Measurements from ENCODE around the gene AAGAB.

The AAGAB gene

DNA sequence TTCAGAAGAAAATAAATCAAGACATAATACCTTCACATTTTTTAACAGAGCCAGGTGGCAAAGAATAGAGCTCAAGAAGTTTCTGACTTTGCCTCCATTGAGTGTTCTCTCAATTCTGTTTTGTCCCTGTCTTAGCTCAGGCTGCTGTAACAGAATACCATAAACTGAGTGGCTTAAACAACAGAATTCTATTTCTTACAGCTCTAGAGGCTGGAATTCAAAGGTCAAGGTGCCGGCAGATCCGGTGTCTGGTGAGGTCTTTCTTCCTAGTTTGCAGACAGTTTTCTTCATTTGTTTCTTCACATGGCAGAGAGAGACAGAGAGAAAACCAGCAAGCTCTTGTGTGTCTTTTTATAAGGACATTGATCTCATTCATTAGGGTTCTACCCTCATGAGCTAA is 25.8 kb upstream of the AAGAB start:
- Histone ChIP-seq H3K4me3 (ENCODE audit: low read depth, low read length) (no peak overlapping the region), H3K9me3 (ENCODE audit: control insufficient read depth, insufficient read depth, low read depth, low read length) (no peaks in the 10 kb centered on the region), H3K36me3 (ENCODE audit: control insufficient read depth in 2 of 2, insufficient read depth in 1 of 2, low read length in 2 of 2) (no peaks in the 10 kb centered on the region), H3K4me1 (ENCODE audit: control insufficient read depth, insufficient read depth, low read length) (no peaks in the 10 kb centered on the region), H3K27ac (ENCODE audit: extremely low read depth, low read depth, low read length) (no peak overlapping the region)
- TF ChIP-seq MEIS1 (CRISPR knock-in tag; IDR thresholded peaks at IDR 0.05; ENCODE audit: borderline replicate concordance) (no peak), ZNF48 (tag by site-specific recombination; IDR thresholded peaks at IDR 0.05) (no peak)
- TF ChIP-seq, protein P1, sequence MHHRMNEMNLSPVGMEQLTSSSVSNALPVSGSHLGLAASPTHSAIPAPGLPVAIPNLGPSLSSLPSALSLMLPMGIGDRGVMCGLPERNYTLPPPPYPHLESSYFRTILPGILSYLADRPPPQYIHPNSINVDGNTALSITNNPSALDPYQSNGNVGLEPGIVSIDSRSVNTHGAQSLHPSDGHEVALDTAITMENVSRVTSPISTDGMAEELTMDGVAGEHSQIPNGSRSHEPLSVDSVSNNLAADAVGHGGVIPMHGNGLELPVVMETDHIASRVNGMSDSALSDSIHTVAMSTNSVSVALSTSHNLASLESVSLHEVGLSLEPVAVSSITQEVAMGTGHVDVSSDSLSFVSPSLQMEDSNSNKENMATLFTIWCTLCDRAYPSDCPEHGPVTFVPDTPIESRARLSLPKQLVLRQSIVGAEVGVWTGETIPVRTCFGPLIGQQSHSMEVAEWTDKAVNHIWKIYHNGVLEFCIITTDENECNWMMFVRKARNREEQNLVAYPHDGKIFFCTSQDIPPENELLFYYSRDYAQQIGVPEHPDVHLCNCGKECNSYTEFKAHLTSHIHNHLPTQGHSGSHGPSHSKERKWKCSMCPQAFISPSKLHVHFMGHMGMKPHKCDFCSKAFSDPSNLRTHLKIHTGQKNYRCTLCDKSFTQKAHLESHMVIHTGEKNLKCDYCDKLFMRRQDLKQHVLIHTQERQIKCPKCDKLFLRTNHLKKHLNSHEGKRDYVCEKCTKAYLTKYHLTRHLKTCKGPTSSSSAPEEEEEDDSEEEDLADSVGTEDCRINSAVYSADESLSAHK (tag by site-specific recombination; IDR thresholded peaks at IDR 0.05) = no peak
- ChIA-PET POLR2A (interaction anchor here (0.7 kb wide), 1 partner anchor 8 kb away, joined by 3 read pairs; no protein-coding TSS in a partner anchor), CTCF (interaction anchor here (1.5 kb wide), 2 partner anchors 153 to 334 kb away, joined by 3 read pairs; no protein-coding TSS in a partner anchor)

DNA sequence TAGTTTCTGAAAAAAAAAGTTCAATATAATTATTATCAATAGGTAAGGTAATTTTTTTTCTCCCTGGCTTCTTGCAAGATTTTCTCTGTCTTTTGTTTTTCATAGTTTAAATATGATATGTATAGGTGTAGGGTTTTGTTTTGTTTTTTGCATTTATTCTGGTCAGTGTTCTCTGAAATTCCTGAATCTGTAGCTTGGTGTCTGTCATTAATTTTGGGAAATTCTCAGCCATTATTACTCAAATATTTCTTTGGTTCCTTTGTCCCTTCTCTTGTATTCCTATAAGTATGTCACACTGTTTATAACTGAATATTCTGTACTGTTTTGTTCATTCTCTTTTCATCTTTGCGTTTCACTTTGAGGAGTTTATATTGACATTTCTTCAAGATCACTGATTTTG is 22.2 kb upstream of the AAGAB start:
- TF ChIP-seq ZNF521 (tag by site-specific recombination; IDR thresholded peaks at IDR 0.05) = no peak
- TF ChIP-seq, protein P2, sequence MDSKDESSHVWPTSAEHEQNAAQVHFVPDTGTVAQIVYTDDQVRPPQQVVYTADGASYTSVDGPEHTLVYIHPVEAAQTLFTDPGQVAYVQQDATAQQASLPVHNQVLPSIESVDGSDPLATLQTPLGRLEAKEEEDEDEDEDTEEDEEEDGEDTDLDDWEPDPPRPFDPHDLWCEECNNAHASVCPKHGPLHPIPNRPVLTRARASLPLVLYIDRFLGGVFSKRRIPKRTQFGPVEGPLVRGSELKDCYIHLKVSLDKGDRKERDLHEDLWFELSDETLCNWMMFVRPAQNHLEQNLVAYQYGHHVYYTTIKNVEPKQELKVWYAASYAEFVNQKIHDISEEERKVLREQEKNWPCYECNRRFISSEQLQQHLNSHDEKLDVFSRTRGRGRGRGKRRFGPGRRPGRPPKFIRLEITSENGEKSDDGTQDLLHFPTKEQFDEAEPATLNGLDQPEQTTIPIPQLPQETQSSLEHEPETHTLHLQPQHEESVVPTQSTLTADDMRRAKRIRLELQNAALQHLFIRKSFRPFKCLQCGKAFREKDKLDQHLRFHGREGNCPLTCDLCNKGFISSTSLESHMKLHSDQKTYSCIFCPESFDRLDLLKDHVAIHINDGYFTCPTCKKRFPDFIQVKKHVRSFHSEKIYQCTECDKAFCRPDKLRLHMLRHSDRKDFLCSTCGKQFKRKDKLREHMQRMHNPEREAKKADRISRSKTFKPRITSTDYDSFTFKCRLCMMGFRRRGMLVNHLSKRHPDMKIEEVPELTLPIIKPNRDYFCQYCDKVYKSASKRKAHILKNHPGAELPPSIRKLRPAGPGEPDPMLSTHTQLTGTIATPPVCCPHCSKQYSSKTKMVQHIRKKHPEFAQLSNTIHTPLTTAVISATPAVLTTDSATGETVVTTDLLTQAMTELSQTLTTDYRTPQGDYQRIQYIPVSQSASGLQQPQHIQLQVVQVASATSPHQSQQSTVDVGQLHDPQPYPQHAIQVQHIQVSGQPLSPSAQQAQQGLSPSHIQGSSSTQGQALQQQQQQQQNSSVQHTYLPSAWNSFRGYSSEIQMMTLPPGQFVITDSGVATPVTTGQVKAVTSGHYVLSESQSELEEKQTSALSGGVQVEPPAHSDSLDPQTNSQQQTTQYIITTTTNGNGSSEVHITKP (tag by site-specific recombination; IDR thresholded peaks at IDR 0.05) = no peak
- TF ChIP-seq, protein P3, sequence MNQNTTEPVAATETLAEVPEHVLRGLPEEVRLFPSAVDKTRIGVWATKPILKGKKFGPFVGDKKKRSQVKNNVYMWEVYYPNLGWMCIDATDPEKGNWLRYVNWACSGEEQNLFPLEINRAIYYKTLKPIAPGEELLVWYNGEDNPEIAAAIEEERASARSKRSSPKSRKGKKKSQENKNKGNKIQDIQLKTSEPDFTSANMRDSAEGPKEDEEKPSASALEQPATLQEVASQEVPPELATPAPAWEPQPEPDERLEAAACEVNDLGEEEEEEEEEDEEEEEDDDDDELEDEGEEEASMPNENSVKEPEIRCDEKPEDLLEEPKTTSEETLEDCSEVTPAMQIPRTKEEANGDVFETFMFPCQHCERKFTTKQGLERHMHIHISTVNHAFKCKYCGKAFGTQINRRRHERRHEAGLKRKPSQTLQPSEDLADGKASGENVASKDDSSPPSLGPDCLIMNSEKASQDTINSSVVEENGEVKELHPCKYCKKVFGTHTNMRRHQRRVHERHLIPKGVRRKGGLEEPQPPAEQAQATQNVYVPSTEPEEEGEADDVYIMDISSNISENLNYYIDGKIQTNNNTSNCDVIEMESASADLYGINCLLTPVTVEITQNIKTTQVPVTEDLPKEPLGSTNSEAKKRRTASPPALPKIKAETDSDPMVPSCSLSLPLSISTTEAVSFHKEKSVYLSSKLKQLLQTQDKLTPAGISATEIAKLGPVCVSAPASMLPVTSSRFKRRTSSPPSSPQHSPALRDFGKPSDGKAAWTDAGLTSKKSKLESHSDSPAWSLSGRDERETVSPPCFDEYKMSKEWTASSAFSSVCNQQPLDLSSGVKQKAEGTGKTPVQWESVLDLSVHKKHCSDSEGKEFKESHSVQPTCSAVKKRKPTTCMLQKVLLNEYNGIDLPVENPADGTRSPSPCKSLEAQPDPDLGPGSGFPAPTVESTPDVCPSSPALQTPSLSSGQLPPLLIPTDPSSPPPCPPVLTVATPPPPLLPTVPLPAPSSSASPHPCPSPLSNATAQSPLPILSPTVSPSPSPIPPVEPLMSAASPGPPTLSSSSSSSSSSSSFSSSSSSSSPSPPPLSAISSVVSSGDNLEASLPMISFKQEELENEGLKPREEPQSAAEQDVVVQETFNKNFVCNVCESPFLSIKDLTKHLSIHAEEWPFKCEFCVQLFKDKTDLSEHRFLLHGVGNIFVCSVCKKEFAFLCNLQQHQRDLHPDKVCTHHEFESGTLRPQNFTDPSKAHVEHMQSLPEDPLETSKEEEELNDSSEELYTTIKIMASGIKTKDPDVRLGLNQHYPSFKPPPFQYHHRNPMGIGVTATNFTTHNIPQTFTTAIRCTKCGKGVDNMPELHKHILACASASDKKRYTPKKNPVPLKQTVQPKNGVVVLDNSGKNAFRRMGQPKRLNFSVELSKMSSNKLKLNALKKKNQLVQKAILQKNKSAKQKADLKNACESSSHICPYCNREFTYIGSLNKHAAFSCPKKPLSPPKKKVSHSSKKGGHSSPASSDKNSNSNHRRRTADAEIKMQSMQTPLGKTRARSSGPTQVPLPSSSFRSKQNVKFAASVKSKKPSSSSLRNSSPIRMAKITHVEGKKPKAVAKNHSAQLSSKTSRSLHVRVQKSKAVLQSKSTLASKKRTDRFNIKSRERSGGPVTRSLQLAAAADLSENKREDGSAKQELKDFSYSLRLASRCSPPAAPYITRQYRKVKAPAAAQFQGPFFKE (tag by site-specific recombination; IDR thresholded peaks at IDR 0.05; ENCODE audit: borderline replicate concordance) = no peak
- TF ChIP-seq ZNF558 (tag by site-specific recombination; IDR thresholded peaks at IDR 0.05) = peak; percentile 96
- ChIA-PET CTCF (interaction anchor here (0.6 kb wide), 1 partner anchor 79 kb away, joined by 3 read pairs; no protein-coding TSS in a partner anchor), POLR2A (no interaction called here)
- Histone ChIP-seq H3K4me3 (ENCODE audit: low read depth, low read length) (no peak overlapping the region), H3K9me3 (ENCODE audit: control insufficient read depth, insufficient read depth, low read depth, low read length) (no peaks in the 10 kb centered on the region), H3K4me1 (ENCODE audit: control insufficient read depth, insufficient read depth, low read length) (no peaks in the 10 kb centered on the region), H3K36me3 (ENCODE audit: control insufficient read depth in 2 of 2, insufficient read depth in 1 of 2, low read length in 2 of 2) (no peaks in the 10 kb centered on the region), H3K27ac (ENCODE audit: extremely low read depth, low read depth, low read length) (no peak overlapping the region)

DNA sequence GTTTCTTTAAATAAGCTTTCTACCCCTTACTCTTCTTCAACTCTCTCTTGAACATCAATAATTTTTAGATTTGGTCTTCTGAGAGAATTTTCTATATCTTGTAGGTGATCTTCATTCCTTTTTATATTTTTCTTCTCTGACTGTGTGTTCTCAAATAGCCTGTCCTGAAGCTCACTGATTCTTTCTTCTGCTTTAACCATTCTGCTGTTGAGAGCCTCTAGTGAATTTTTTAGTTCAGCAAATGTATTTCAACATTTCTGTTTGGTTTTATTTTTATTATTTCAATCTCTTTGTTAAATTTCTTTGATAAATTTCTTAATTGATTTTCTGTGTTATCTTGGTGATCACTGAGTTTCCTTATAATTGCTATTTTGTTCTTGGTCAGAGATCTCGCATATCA is 19.8 kb upstream of the AAGAB start:
- no peaks in the 10 kb centered on the region for H3K9me3 ChIP-seq (ENCODE audit: control insufficient read depth, insufficient read depth, low read depth, low read length)
- no peak overlapping the region for H3K4me3 ChIP-seq (ENCODE audit: low read depth, low read length)
- H3K27ac ChIP-seq (ENCODE audit: extremely low read depth, low read depth, low read length) = no peak overlapping the region
- no peaks in the 10 kb centered on the region for H3K36me3 ChIP-seq (ENCODE audit: control insufficient read depth in 2 of 2, insufficient read depth in 1 of 2, low read length in 2 of 2)
- no peaks in the 10 kb centered on the region for H3K4me1 ChIP-seq (ENCODE audit: control insufficient read depth, insufficient read depth, low read length)
- ChIA-PET CTCF (interaction anchor here (0.9 to 1.5 kb wide), 3 partner anchors 10 to 34 kb away, joined by 3 to 6 read pairs (median 4); no protein-coding TSS in a partner anchor), POLR2A (no interaction called here)
- TF ChIP-seq SETDB1 (IDR thresholded peaks at IDR 0.05; ENCODE audit: insufficient read length, low read length) (peak; percentile 12), ZNF660 (tag by site-specific recombination; IDR thresholded peaks at IDR 0.05) (no peak)
